K562 (cell line): ENCODE measurements around the gene DNER. TPM values are rescaled to one million over a fixed set of nuclear protein-coding genes. Genes with fewer than 3 reads are reported as not detected.

Experiments
- ATAC-seq: fragments of 200-7000 bp; cut with Tn5 transposase; 3 replicates; pipeline ENCODE4 v1.9.1; 2020; ENCODE audit warnings: moderate library complexity
- BruUV-seq: library from RNA; stranded (reverse); fragments of 400-500 nt; replicated peaks from 2 replicates; lab custom pipeline; 2021; lab: Mats Ljungman, UMichigan
- CTCF ChIA-PET: fragments of 300-600 bp; formaldehyde crosslinking; extraction: SDS; loops from one replicate; lab custom pipeline; 2021; ENCODE audit warnings: low intra/inter-chr PET ratio; lab: Yijun Ruan, JAX
- POLR2A ChIA-PET: fragments of 300-600, 350-650 bp; sonication (Branson Sonifier 250); formaldehyde crosslinking; extraction: SDS; loops from one replicate; lab custom pipeline; 2021; ENCODE audit warnings: antibody characterized with exemption, inconsistent platforms; lab: Yijun Ruan, JAX
- DNase-seq, 4 experiments: peaks; one replicate each; pipeline versions ENCODE4 v3.0.0 to v3.0.0-alpha.2; 2011 to 2018; ENCODE audit warnings: low spot score in 3 of 4, mixed read lengths in 3 of 4; ENCODE audit errors: extremely low read depth in 1 of 4
- FAIRE-seq: peaks from 2 replicates; lab custom pipeline; 2011; peaks lifted over from hg19 to GRCh38; lab: Jason Lieb, UNC
- H2AFZ ChIP-seq: 2 replicates; pipeline ENCODE4 v1.6.0; 2011; ENCODE audit warnings: low read depth, low read length, control low read depth, inconsistent platforms
- H3K27ac ChIP-seq: fragments of 200-600 bp; 3 replicates; pipeline ENCODE4 v1.8.0; 2011; ENCODE audit warnings: low read depth, mild to moderate bottlenecking, control low read depth, inconsistent platforms, low read length, moderate library complexity, mixed read lengths; ENCODE audit errors: extremely low read depth
- H3K27me3 ChIP-seq, 2 experiments: fragments of 300-600 bp in 1 of 2; 2 replicates in 1 of 2; 3 replicates in 1 of 2; pipeline versions ENCODE4 v1.6.0 to v1.8.0; 2011; ENCODE audit warnings: inconsistent platforms in 2 of 2, low read length in 2 of 2, mild to moderate bottlenecking in 1 of 2, mixed read lengths in 1 of 2, moderate library complexity in 1 of 2; ENCODE audit not compliant: control insufficient read depth in 2 of 2, insufficient read depth in 2 of 2
- H3K36me3 ChIP-seq: fragments of 300-600 bp; 3 replicates; pipeline ENCODE4 v1.8.0; 2011; ENCODE audit warnings: mild to moderate bottlenecking, low read length, inconsistent platforms; ENCODE audit not compliant: control insufficient read depth, insufficient read depth
- H3K4me1 ChIP-seq, 2 experiments: fragments of 200-600 bp in 1 of 2; replicated peaks in 1 of 2; 2 replicates in 1 of 2; 3 replicates in 1 of 2; pipeline versions ENCODE4 v1.5.1 to v1.8.0; 2011; ENCODE audit warnings: inconsistent platforms in 2 of 2, low read length in 2 of 2, mild to moderate bottlenecking in 1 of 2, mixed read lengths in 1 of 2, moderate library complexity in 1 of 2; ENCODE audit not compliant: control insufficient read depth in 2 of 2, insufficient read depth in 2 of 2
- H3K4me2 ChIP-seq: 2 replicates; pipeline ENCODE4 v1.6.1; 2011; ENCODE audit warnings: low read length, control low read depth, inconsistent platforms, mixed read lengths; ENCODE audit not compliant: insufficient read depth
- H3K4me3 ChIP-seq: fragments of 200-600 bp; sonication (generic), shearing (Covaris generic); 2 replicates; pipeline ENCODE4 v1.5.1; 2016; ENCODE audit warnings: control low read depth, inconsistent platforms
- H3K79me2 ChIP-seq: fragments of 200-600 bp; 3 replicates; pipeline ENCODE4 v1.8.0; 2011; ENCODE audit warnings: low read length, inconsistent platforms; ENCODE audit not compliant: control insufficient read depth, insufficient read depth
- H3K9ac ChIP-seq, 2 experiments: 2 replicates each; pipeline versions ENCODE4 v1.6.0 to v1.6.1; 2011; ENCODE audit warnings: low read depth in 2 of 2, low read length in 2 of 2, control low read depth in 1 of 2, inconsistent platforms in 1 of 2, mild to moderate bottlenecking in 1 of 2, mixed read lengths in 1 of 2; ENCODE audit not compliant: insufficient read depth in 1 of 2
- H3K9me1 ChIP-seq: one replicate; pipeline ENCODE4 v1.6.0; 2011; ENCODE audit warnings: inconsistent platforms, mild to moderate bottlenecking, low read length, moderate library complexity; ENCODE audit not compliant: control insufficient read depth, insufficient read depth
- H3K9me3 ChIP-seq: replicated peaks from 2 replicates; pipeline ENCODE4 v1.5.1; 2011; ENCODE audit warnings: low read depth, low read length, inconsistent platforms; ENCODE audit not compliant: control insufficient read depth, insufficient read depth
- H4K20me1 ChIP-seq: replicated peaks from 2 replicates; pipeline ENCODE4 v1.6.1; 2011; ENCODE audit warnings: low read length, inconsistent platforms, mixed read lengths; ENCODE audit not compliant: control insufficient read depth, insufficient read depth
- CHD4 ChIP-seq: fragments of 200-600 bp; sonication (generic); IDR thresholded peaks from 3 replicates; pipeline ENCODE4 v1.6.1; 2012; ENCODE audit warnings: low read depth, mild to moderate bottlenecking, mixed read lengths, low read length, inconsistent platforms; ENCODE audit not compliant: insufficient read depth, insufficient replicate concordance, poor library complexity, severe bottlenecking
- NUFIP1 ChIP-seq: fragments of 450-650 bp; IDR thresholded peaks from 2 replicates; pipeline ENCODE4 v1.6.1; 2018; ENCODE audit not compliant: partially characterized antibody
- PTTG1 ChIP-seq: fragments of 450-650 bp; IDR thresholded peaks from 2 replicates; pipeline ENCODE4 v1.6.1; 2016; ENCODE audit warnings: low read depth, mild to moderate bottlenecking, missing genetic modification characterization, missing compliant biosample characterization
- SAP30 ChIP-seq: fragments of 200-600 bp; sonication (generic); IDR thresholded peaks from 2 replicates; pipeline ENCODE4 v1.6.1; 2012; ENCODE audit warnings: borderline replicate concordance, low read depth, mild to moderate bottlenecking, moderate library complexity, low read length, control low read depth, inconsistent platforms; ENCODE audit not compliant: insufficient read depth, poor library complexity, severe bottlenecking
- SNIP1 ChIP-seq: fragments of 450-650 bp; IDR thresholded peaks from 2 replicates; pipeline ENCODE4 v1.7.1; 2017; ENCODE audit warnings: low read depth, mild to moderate bottlenecking
- TEAD2 ChIP-seq: fragments of 450-650 bp; IDR thresholded peaks from 2 replicates; pipeline ENCODE4 v1.6.1; 2016; ENCODE audit warnings: missing genetic modification characterization, control low read depth, missing compliant biosample characterization
- ZNF165 ChIP-seq: fragments of 250-450 bp; sonication (Bioruptor Pico); IDR thresholded peaks from 2 replicates; pipeline ENCODE4 v1.4.0; 2020; ENCODE audit warnings: borderline replicate concordance
- WGBS: fragments of 100-300 bp; shearing (Covaris generic); methylation state at CpG from one replicate; pipeline ENCODE4 v1.1.6; 2016; ENCODE audit warnings: low coverage, mixed read lengths; ENCODE audit not compliant: insufficient coverage; ENCODE audit errors: missing lambda C conversion rate; 5-methylcytosine and 5-hydroxymethylcytosine counted together
- in situ Hi-C: fragments of 300-500 bp; cut with MboI; formaldehyde crosslinking; loops from 4 replicates; pipeline ENCODE4 v1.15.0; 2018; ENCODE audit warnings: inconsistent platforms, mixed read lengths
- intact Hi-C: fragments of 100-400 bp; cut with micrococcal nuclease; formaldehyde crosslinking; loops from 2 replicates; pipeline ENCODE4 v1.14.2; 2022
- polyA plus RNA-seq, 8 experiments: library from polyadenylated mRNA; depleted of rRNA in 4 of 8; stranded (reverse) in 5 of 8; unstranded in 3 of 8; fragments of >200 nt; fragmentation: Nextera tagmentation in 2 of 8; fragmentation: Illumina TruSeq in 1 of 8; extraction: Ambion mirVana in 2 of 8; extraction: Trizol in 1 of 8; gene quantifications; 2 replicates each; pipeline versions ENCODE4 v1.2.1 to v1.2.3, GENCODE V29; 2011 to 2014; ENCODE audit warnings: inconsistent platforms in 1 of 8, missing spikeins in 1 of 8
- total RNA-seq, 7 experiments: library from RNA; depleted of rRNA in 6 of 7; stranded (reverse); fragments of >200 nt in 6 of 7; fragmentation: Illumina TruSeq in 2 of 7; extraction: Trizol in 2 of 7; gene quantifications; 2 replicates each; pipeline versions ENCODE4 v1.2.1 to v1.2.3, GENCODE V29; 2011 to 2021; ENCODE audit warnings: low replicate concordance in 1 of 7

Gene DNER
- total and polyA plus RNA-seq, 9 of the 15 experiments (the other 6 are each of a cell fraction or from before 2014, with no cell fraction given): not detected

GRCh38 chr2:229666811-229667210 is 47.5 kb downstream of the DNER start:
- ChIA-PET CTCF (no interaction called here), POLR2A (no interaction called here)
- H3K27me3 ChIP-seq: no peaks in the 10 kb centered on the region
- no peak for FAIRE-seq
- H3K4me3 ChIP-seq: no peak overlapping the region
- H4K20me1 ChIP-seq: no peaks in the 10 kb centered on the region
- no TSS peak for BruUV-seq
- no peak for TF ChIP-seq PTTG1 (tag)
- TF ChIP-seq CHD4: no peak
- no peak for TF ChIP-seq SNIP1
- no peak for TF ChIP-seq TEAD2
- no peak for TF ChIP-seq NUFIP1
- TF ChIP-seq ZNF165 (CRISPR knock-in tag): no peak
- no peak for TF ChIP-seq SAP30
- no peak for ATAC-seq
- intact Hi-C loops: no loop called here
- H2AFZ ChIP-seq: no peak overlapping the region
- H3K27ac ChIP-seq: no peak overlapping the region
- H3K4me2 ChIP-seq: no peak overlapping the region
- H3K9ac ChIP-seq: no peak overlapping the region
- in situ Hi-C loops: no loop called here
- H3K79me2 ChIP-seq: no peaks in the 10 kb centered on the region
- no peaks in the 10 kb centered on the region for H3K9me3 ChIP-seq
- no peak for DNase-seq
- no peaks in the 10 kb centered on the region for H3K4me1 ChIP-seq
- no peaks in the 10 kb centered on the region for H3K9me1 ChIP-seq
- WGBS: 0% methylated on average over 3 of the region's 3 CpGs
- H3K36me3 ChIP-seq: no peaks in the 10 kb centered on the region
